IgD-negative memory B cell (primary cell): ENCODE data around the gene GABBR2. TPM values are rescaled to one million over a fixed set of nuclear protein-coding genes. Genes with fewer than 3 reads are reported as not detected.
A peak's percentile ranks its signal among the peaks of the same experiment; 100 is the strongest.

Experiments
- H3K27ac Mint-ChIP-seq, 3 donors: one replicate each; pipeline ENCODE4 v1.8.0; 2020 to 2022; ENCODE audit warnings: mild to moderate bottlenecking in 3 of 3, mixed read lengths in 3 of 3, moderate library complexity in 1 of 3
- H3K27me3 Mint-ChIP-seq: one replicate; pipeline ENCODE4 v1.8.0; 2021; ENCODE audit warnings: mixed read lengths
- H3K36me3 Mint-ChIP-seq: one replicate; pipeline ENCODE4 v1.8.0; 2020; ENCODE audit warnings: mild to moderate bottlenecking, mixed read lengths
- H3K4me1 Mint-ChIP-seq, 3 donors: one replicate each; pipeline ENCODE4 v1.8.0; 2020 to 2022; ENCODE audit warnings: mixed read lengths in 3 of 3, mild to moderate bottlenecking in 1 of 3
- H3K4me3 Mint-ChIP-seq, 4 donors: one replicate each; pipeline ENCODE4 v1.8.0; 2020 to 2022; ENCODE audit warnings: mild to moderate bottlenecking in 4 of 4, mixed read lengths in 4 of 4, moderate library complexity in 3 of 4
- H3K9me3 Mint-ChIP-seq, 3 donors: one replicate each; pipeline ENCODE4 v1.8.0; 2020 to 2021; ENCODE audit warnings: mixed read lengths in 3 of 3, mild to moderate bottlenecking in 1 of 3
- polyA plus RNA-seq: library from polyadenylated mRNA; unstranded; fragments of 300-500 nt; fragmentation: Illumina TruSeq; gene quantifications from one replicate; pipeline ENCODE4 v1.2.3, GENCODE V29; 2021

Gene GABBR2
- polyA plus RNA-seq, 1 donor from 2014 or later: not detected

DNA sequence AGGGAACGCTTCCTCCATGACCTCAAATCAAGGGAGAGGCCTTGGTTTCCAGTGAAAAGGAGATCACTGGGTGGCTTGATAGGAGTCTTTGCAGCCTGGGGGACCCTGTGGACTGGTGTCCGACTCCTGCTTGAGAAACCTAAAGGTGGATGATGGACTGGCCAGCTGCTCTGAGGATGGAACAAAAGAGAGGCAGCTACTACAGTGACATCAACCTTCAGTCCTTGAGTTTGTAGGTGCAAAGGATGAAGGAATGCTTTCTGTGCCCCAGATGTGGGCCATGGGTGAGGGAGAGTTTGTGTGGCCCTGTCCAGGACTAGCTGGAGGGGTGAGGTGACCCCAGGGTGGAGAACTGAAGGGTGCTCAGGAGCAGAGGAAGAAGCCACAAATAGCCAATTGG lies 338.8 kb downstream of the GABBR2 start:
- Mint-ChIP-seq H3K4me3 (no peak overlapping the region), H3K27me3 (peaks cover 1% of the 10 kb centered on the region), H3K36me3 (peaks cover 2% of the 10 kb centered on the region), H3K4me1 (peaks cover under 1 to 3% (median 2%) of the 10 kb centered on the region in 3 donors), H3K9me3 (peaks cover 5 to 17% (median 8%) of the 10 kb centered on the region in 3 donors), H3K27ac (no peak overlapping the region)

DNA sequence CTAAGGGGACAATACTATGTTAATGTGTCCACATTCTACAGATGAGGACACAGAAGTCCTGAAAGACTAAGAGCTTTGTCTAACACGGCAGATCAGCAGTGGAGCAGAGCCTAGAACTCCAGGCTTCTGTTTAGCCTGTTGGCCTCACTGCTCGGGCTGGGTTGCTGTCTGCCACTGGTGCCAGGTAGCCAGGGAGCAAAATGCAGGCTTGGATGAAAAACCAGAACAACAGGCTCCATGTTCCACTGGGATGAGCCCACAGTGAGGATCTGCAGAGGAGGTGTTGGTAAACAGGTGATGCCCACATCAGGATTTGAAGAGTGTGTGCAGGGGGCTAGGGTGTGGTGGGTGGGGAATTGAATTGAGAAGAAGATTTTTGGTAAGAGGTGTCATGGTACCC lies 339.3 kb downstream of the GABBR2 start:
- Mint-ChIP-seq H3K27me3 (peaks cover 1% of the 10 kb centered on the region), H3K36me3 (peaks cover 2% of the 10 kb centered on the region), H3K4me1 (peaks cover 0 to 2% (median 2%) of the 10 kb centered on the region in 3 donors), H3K9me3 (peaks cover 5 to 18% (median 8%) of the 10 kb centered on the region in 3 donors), H3K4me3 (no peak overlapping the region), H3K27ac (no peak overlapping the region)

DNA sequence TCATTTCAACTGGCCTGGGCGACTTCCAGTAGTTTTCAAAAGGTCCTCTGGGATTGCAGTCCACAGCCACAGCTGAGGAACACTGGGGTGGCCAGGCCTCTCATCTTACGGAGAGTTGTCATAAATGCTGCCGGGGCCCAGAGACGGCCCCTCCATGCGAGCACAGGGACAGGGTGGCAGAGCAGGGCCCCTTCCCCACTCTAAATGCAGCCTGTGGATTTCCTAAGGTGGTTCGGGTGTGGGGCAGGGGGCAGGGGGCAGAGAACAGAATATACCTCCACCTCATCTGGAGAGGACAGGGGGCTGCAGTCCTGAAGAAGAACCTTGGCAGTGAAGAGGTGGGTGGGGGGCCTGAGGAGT lies 339.7 kb downstream of the GABBR2 start:
- no peak overlapping the region for H3K27ac Mint-ChIP-seq
- peaks cover 2% of the 10 kb centered on the region for H3K36me3 Mint-ChIP-seq
- peaks cover 5 to 18% (median 8%) of the 10 kb centered on the region in 3 donors for H3K9me3 Mint-ChIP-seq
- H3K27me3 Mint-ChIP-seq: peaks cover 1% of the 10 kb centered on the region
- no peak overlapping the region for H3K4me3 Mint-ChIP-seq
- peaks cover 0 to 2% (median 0%) of the 10 kb centered on the region in 3 donors for H3K4me1 Mint-ChIP-seq

DNA sequence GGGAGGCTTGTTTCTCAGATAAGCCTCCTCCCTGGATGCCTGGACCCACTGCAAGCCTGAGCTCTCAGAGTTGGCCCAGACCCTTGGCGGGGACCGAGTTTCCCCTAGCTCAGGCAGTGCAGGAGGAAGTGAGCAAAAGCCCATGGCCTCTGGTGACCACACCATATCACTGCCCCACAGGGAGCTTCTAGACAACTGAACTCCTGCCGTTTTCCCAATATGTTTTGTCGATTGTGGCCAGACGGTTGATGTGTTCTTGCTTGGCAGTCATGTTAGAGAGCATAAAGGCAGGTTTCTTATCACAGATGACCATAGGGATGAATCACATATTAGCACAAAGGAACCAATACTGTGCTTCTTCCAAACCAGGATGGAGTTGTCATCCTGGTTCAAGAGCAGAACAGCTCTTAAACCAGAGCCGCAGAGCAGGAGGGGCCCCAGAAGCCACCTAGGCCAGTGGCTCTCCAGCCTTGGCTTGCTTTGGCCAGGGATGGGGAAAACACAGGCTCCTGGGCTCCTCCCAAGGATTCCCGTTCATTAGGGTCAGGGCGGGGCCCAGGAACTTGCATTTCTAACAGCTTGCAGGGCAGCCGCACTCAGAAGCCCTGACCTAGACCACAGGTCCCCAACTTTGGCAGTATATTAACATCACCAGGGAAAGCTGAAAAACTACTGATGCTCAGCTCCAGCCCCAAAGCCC lies 340.2 kb downstream of the GABBR2 start:
- Mint-ChIP-seq H3K36me3 (peaks cover 2% of the 10 kb centered on the region), H3K27ac (no peak overlapping the region), H3K4me3 (no peak overlapping the region), H3K4me1 (peaks cover 0 to 2% (median 0%) of the 10 kb centered on the region in 3 donors), H3K27me3 (peaks cover 1% of the 10 kb centered on the region), H3K9me3 (peaks cover 5 to 18% (median 8%) of the 10 kb centered on the region in 3 donors)

DNA sequence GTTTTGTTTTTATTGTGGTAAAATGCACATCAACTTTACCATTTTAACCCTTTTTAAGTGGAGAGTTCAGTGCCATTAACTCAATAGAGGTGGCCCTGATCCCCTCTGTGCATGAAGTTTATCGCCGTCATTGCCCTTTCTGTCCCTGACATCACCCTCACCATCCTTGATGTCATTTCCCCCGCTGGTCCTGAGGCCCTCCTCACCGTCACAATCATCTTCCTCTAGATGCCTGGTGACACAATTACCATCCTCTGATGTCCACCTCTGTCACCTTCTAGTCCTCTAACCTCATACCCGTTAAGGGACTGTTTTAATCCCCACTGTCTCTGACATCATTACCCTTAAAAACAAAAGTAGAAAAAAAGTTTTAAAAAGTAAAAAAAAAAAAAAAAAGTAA lies 340.8 kb downstream of the GABBR2 start:
- peaks cover 0 to under 1% (median 0%) of the 10 kb centered on the region in 3 donors for H3K4me1 Mint-ChIP-seq
- H3K4me3 Mint-ChIP-seq: no peak overlapping the region
- no peak overlapping the region for H3K27ac Mint-ChIP-seq
- peaks cover 1% of the 10 kb centered on the region for H3K27me3 Mint-ChIP-seq
- H3K9me3 Mint-ChIP-seq: peaks cover 5 to 18% (median 8%) of the 10 kb centered on the region in 3 donors
- H3K36me3 Mint-ChIP-seq: peaks cover 2% of the 10 kb centered on the region

DNA sequence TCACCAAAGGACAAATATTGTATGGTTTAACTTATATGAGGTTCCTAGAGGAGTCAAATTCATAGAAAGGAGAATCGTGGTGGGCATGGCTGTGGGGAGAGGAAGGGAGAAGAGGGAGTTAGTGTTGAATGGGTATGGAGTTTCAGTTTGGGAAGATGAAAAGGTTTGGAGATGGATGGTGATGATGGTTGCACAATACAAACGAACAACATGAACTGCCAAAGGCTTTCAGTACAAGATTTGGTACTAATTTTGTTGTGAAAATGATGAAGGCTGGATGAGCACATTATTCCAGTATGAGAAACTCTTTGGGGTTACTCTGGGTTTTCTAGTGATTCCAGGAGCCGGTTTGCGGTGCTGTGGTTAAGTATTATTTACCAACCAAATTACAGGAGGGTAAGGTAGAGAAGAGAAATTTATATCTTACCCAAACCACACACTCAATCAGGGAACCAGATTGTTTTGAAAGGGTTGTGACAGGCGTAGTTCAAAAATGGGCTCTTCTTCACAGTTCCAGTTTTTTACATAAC lies 341.3 kb downstream of the GABBR2 start:
- Mint-ChIP-seq H3K36me3 (peaks cover 2% of the 10 kb centered on the region), H3K4me1 (no peaks in the 10 kb centered on the region), H3K4me3 (no peak overlapping the region), H3K9me3 (peaks cover 5 to 18% (median 8%) of the 10 kb centered on the region in 3 donors), H3K27ac (no peak overlapping the region), H3K27me3 (peaks cover 1% of the 10 kb centered on the region)

DNA sequence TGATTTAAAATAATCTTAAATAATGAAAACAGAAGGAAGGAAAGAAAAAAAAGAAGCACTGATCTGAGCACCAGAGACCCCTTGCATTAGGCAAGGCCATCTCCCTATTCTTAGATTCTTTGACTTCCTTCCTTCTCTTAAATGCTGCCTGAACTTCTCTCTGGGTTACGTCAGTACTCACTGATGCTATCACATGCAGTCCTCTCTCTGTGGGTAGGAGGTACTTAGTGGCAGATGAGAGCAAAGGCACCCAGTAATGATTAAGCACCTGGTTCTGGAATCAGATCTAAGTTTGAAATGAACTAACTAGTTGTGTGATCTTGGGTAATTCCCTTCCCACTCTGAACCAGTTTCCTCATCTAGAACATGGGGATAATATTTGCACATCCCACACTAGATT lies 343.0 kb downstream of the GABBR2 start:
- Mint-ChIP-seq H3K4me1 (no peaks in the 10 kb centered on the region), H3K9me3 (peaks cover 5 to 18% (median 8%) of the 10 kb centered on the region in 3 donors), H3K27ac (no peak overlapping the region), H3K36me3 (peaks cover 2% of the 10 kb centered on the region), H3K27me3 (peaks cover 4% of the 10 kb centered on the region), H3K4me3 (no peak overlapping the region)

DNA sequence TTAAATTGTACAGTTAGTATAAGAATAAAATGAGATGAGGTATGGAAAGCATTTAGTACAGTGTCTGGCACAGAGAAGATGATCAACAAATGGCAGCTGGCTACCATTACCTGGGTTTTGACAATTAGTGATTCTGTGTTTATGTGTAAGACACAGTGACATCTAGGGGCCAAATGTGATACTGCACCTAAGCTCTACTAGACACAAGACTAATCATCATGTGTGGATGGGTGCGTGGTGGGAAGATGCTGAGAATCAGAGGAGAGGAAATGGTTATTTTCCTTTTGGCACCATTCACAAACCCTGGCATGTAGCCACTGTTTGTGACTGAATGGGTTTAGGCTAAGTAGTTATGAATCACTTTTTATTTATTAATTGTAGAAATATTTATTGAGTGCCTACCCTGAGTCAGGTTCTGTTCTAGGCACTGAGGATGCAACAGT lies 343.5 kb downstream of the GABBR2 start:
- H3K27ac Mint-ChIP-seq: no peak overlapping the region
- peaks cover 4% of the 10 kb centered on the region for H3K27me3 Mint-ChIP-seq
- peaks cover 5 to 18% (median 8%) of the 10 kb centered on the region in 3 donors for H3K9me3 Mint-ChIP-seq
- no peak overlapping the region for H3K4me3 Mint-ChIP-seq
- H3K4me1 Mint-ChIP-seq: no peaks in the 10 kb centered on the region
- peaks cover 2% of the 10 kb centered on the region for H3K36me3 Mint-ChIP-seq

DNA sequence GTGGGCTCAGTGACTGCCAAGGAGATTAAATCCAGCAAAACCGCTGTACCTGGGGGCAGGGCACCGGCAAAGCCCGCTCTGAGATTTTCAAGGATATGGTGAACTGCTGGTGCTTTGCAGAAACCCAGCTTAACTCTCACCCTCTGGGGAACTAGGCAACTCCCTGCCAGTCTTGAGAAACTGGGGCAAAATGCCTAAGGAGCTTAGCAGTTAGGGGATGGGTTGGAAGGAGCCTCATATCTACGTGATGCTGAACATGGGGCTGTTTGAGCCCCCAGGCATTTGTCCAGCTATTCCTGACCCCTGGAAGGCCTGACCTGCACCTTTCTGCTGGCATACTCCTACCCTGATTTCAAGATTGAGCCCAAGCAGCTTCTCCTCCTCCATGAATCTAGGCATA lies 344.6 kb downstream of the GABBR2 start:
- Mint-ChIP-seq H3K4me1 (no peaks in the 10 kb centered on the region), H3K4me3 (no peak overlapping the region), H3K36me3 (no peaks in the 10 kb centered on the region), H3K9me3 (peaks cover 5 to 18% (median 8%) of the 10 kb centered on the region in 3 donors), H3K27ac (no peak overlapping the region), H3K27me3 (peaks cover 4% of the 10 kb centered on the region)

DNA sequence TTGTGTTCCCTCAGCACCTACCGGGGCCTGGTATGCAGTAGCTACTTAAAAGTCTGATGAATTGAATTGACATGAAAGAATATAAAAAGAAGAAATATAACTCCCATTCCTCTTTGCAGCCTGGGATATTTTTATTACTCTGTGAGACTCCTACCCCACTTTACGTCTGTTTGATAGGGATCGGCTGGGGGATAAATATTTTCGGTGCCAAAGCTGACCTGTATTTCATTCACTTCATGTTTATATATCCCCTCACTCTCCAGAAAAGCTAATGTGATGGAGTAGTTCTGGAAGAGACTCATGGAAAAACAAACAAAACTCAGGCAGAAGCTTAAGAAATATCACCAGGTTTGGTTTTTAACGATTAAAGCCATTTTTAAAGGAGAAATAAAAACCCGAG lies 345.1 kb downstream of the GABBR2 start:
- H3K36me3 Mint-ChIP-seq: no peaks in the 10 kb centered on the region
- H3K4me1 Mint-ChIP-seq: no peaks in the 10 kb centered on the region

DNA sequence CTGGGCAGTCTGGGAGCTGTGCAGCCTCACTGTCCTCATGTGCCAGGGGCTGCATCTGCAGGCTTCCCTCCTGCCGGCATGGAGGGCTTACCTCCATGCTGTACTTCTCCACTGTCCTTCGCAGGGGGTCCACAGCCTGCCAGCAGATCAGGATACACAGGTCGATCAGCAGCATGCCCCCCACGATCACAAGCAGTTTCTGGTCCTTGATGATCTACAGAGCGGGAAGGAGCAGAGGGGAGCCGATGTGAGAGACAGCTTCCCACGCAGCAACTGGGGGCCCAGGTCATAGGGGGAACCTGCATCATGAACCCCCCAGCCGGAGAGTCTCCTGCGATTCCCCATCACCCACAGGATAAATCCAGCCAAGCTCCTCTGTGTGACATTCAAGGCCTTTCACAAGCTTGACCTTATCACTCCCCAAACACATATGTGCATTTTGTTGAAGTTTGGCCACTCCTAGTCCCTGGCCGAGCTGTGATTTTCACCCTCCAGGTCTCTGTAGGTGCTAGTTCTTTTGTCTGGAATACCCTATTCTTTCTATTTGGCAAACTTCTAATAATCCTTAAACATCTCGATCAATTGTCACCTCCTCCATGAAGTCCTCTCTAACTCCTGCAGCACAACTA lies 346.0 kb downstream of the GABBR2 start:
- H3K9me3 Mint-ChIP-seq: peaks cover 5 to 18% (median 8%) of the 10 kb centered on the region in 3 donors
- H3K27me3 Mint-ChIP-seq: peaks cover 4% of the 10 kb centered on the region
- H3K4me3 Mint-ChIP-seq: no peak overlapping the region
- no peak overlapping the region for H3K27ac Mint-ChIP-seq
- H3K36me3 Mint-ChIP-seq: no peaks in the 10 kb centered on the region
- H3K4me1 Mint-ChIP-seq: no peaks in the 10 kb centered on the region

More for the DNA sequence above, 345.1 kb downstream of the GABBR2 start:
- Mint-ChIP-seq H3K9me3 (peaks cover 5 to 18% (median 8%) of the 10 kb centered on the region in 3 donors), H3K27me3 (peaks cover 4% of the 10 kb centered on the region), H3K4me3 (no peak overlapping the region), H3K27ac (no peak overlapping the region)

DNA sequence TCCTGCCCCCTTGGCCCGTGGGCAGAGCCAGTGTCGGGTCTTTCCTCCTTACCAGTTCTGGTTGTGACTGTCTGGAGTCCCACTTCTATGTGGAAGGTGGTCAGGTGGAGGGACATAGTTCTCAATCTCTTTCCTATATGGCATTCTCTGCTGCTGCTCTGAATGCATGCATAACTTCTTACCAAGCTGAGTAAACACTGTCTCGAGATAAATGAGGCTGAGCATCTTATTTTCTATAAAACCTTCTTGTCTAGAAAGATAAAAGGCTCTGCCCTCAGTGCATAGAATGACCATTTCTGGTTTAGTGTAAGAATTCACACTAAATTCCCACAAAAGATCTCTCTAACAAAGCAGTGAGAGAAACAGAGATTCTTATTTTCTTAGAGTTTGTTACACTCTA lies 347.1 kb downstream of the GABBR2 start:
- no peak overlapping the region for H3K4me3 Mint-ChIP-seq
- peaks cover 5 to 18% (median 8%) of the 10 kb centered on the region in 3 donors for H3K9me3 Mint-ChIP-seq
- H3K36me3 Mint-ChIP-seq: no peaks in the 10 kb centered on the region
- H3K27ac Mint-ChIP-seq: no peak overlapping the region
- H3K27me3 Mint-ChIP-seq: peaks cover 3% of the 10 kb centered on the region
- H3K4me1 Mint-ChIP-seq: no peaks in the 10 kb centered on the region

DNA sequence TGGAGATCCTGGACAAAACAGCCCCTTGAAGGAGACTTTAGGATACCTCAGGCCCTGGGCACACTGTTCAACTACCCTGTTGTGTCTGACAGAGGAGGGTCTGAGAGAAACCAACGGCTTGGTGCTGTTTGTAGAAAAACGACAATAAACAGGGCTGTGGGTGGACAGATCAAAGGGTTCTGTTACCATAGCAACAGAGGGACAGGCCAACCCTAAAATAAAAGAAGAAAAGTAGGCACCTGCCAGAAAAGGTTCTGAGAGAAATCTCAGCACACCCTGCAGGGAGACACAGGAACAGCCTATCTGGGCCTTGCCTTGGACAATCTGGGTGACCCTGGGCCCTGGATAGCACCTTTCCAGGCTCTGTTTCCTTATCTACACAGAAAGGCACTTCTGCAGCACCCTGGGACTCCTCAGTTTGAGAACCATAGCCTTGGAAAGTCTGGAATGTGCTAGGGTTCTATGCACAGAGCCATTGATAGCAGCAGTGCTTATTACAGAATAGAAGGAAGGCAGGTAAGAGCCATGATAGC lies 348.5 kb downstream of the GABBR2 start:
- Mint-ChIP-seq H3K4me1 (no peaks in the 10 kb centered on the region), H3K27me3 (peaks cover 3% of the 10 kb centered on the region), H3K9me3 (peaks cover 3 to 4% (median 3%) of the 10 kb centered on the region in 3 donors), H3K27ac (no peak overlapping the region), H3K4me3 (no peak overlapping the region), H3K36me3 (no peaks in the 10 kb centered on the region)

DNA sequence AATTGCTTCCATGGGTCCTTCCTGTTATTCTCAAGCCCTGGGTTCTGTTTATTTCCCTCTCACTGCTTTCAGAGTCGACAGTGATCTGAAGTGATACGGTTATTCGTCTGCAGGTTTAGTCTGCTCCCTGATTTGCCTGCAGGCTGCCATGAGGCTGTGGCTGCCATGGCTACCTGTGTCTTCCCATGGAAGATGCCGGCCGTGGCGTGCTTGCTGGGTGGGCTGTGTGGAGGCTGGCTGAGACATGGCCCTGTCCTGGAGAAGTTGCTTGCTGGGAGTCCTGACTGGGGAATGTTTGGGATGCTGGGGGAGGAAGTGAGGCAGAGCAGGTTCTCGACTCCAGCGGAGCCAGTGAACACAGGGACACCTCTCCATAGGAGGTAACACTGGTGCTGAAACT lies 349.2 kb downstream of the GABBR2 start:
- H3K36me3 Mint-ChIP-seq: no peaks in the 10 kb centered on the region
- no peaks in the 10 kb centered on the region for H3K9me3 Mint-ChIP-seq
- H3K4me3 Mint-ChIP-seq: no peak overlapping the region
- H3K27me3 Mint-ChIP-seq: peaks cover 3% of the 10 kb centered on the region
- no peak overlapping the region for H3K27ac Mint-ChIP-seq
- no peaks in the 10 kb centered on the region for H3K4me1 Mint-ChIP-seq

DNA sequence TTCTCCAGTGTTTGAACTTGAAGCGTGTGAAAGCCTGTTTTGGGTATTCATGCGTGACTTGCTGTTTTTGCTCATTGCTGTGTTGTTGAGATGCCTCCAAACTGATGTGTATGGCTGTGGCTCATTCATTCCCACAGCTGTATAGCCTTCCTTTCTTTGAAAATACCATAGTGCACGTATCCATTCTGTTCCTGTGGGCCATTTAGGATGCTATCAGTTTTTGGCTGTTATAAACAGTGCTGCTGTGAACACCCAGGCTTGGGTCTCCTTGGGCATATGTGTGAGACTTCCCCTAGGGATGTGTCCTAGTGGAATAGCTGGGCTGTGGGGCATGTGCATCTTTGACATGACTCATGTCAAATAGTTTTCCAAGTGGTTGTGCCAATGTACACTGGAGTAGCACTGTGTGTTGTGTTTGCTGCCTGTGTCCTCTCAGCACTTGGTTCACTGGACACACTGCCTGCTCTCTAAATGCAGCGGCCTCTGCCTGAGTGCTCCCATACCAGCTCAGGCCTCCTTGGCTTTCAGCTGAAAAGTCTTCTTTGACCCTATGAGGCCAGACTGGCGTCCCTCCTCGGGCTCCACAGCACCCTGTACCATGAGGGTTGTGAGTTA lies 350.7 kb downstream of the GABBR2 start:
- H3K27ac Mint-ChIP-seq: no peak overlapping the region
- no peaks in the 10 kb centered on the region for H3K36me3 Mint-ChIP-seq
- H3K4me1 Mint-ChIP-seq: no peaks in the 10 kb centered on the region
- peaks cover 0 to 3% (median 0%) of the 10 kb centered on the region in 3 donors for H3K9me3 Mint-ChIP-seq
- H3K27me3 Mint-ChIP-seq: peaks cover 3% of the 10 kb centered on the region
- H3K4me3 Mint-ChIP-seq: peak overlapping the region in 1 of 4 donors; percentile 63
